ENCODE data around the gene CTXND1.

DNA sequence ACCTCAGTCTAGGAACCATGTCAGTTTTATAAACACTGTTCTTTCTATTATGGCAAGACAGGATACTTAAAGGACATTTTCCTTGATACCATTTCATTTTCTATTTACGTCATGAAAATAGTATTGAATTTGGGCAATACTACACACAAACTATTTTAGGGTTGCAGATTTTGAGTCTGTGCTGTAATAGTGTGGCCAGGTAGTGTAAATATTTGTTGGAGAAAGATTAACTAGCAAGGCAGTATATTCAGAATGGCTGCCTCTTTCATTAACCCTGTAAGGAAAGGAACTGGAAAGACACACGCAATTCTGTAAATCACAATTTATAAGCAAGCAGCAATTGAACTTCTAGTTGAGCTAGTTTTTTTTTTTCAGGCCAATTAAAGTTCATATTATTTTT, 2.0 kb downstream of the CTXND1 start:
- TF ChIP-seq, protein P1, sequence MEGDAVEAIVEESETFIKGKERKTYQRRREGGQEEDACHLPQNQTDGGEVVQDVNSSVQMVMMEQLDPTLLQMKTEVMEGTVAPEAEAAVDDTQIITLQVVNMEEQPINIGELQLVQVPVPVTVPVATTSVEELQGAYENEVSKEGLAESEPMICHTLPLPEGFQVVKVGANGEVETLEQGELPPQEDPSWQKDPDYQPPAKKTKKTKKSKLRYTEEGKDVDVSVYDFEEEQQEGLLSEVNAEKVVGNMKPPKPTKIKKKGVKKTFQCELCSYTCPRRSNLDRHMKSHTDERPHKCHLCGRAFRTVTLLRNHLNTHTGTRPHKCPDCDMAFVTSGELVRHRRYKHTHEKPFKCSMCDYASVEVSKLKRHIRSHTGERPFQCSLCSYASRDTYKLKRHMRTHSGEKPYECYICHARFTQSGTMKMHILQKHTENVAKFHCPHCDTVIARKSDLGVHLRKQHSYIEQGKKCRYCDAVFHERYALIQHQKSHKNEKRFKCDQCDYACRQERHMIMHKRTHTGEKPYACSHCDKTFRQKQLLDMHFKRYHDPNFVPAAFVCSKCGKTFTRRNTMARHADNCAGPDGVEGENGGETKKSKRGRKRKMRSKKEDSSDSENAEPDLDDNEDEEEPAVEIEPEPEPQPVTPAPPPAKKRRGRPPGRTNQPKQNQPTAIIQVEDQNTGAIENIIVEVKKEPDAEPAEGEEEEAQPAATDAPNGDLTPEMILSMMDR (conservative IDR thresholded peaks at IDR 0.05 in 1 of 2, IDR thresholded peaks at IDR 0.05 in 1 of 2; ENCODE audit: low read depth in 1 of 2, low read length in 2 of 2), result no peak
- no peak for TF ChIP-seq EZH2 (IDR thresholded peaks at IDR 0.05; ENCODE audit: low read length, missing control alignments)

Data from fibroblast of lung (primary cell).